Small intestine (tissue), 7 donors: Measurements from ENCODE around the gene SIRPG. TPM values are rescaled to one million over a fixed set of nuclear protein-coding genes. Genes with fewer than 3 reads are reported as not detected.

Source experiments
- DNase-seq, 2 donors: peaks; one replicate each; pipeline versions ENCODE4 v3.0.0 to v3.0.0-alpha.2; 2013
- FAIRE-seq: peaks from 2 replicates; lab custom pipeline; 2012; peaks lifted over from hg19 to GRCh38; lab: Jason Lieb, UNC
- H3K27ac ChIP-seq, 3 donors: one replicate each; pipeline ENCODE4 v1.5.1; 2013; ENCODE audit warnings: low read length in 2 of 3, mild to moderate bottlenecking in 2 of 3, control low read depth in 1 of 3, inconsistent platforms in 1 of 3, low read depth in 1 of 3, moderate library complexity in 1 of 3
- H3K27me3 ChIP-seq, 3 donors: one replicate each; pipeline ENCODE4 v1.6.1; 2013; ENCODE audit warnings: low read length in 3 of 3, inconsistent platforms in 1 of 3; ENCODE audit not compliant: control insufficient read depth in 3 of 3, insufficient read depth in 3 of 3
- H3K36me3 ChIP-seq, 3 donors: one replicate each; pipeline ENCODE4 v1.6.1; 2013; ENCODE audit warnings: low read length in 3 of 3, inconsistent platforms in 1 of 3, low read depth in 1 of 3, mild to moderate bottlenecking in 1 of 3, moderate library complexity in 1 of 3; ENCODE audit not compliant: control insufficient read depth in 3 of 3, insufficient read depth in 2 of 3
- H3K4me1 ChIP-seq, 3 donors: one replicate each; pipeline ENCODE4 v1.6.1; 2013; ENCODE audit warnings: low read length in 2 of 3, inconsistent platforms in 1 of 3, low read depth in 1 of 3, mild to moderate bottlenecking in 1 of 3, moderate library complexity in 1 of 3; ENCODE audit not compliant: control insufficient read depth in 3 of 3, insufficient read depth in 2 of 3
- H3K4me3 ChIP-seq, 3 donors: one replicate each; pipeline ENCODE4 v1.5.1; 2013; ENCODE audit warnings: low read length in 3 of 3, control low read depth in 1 of 3, inconsistent platforms in 1 of 3, low read depth in 1 of 3, mild to moderate bottlenecking in 1 of 3, moderate library complexity in 1 of 3
- H3K9me3 ChIP-seq, 2 donors: one replicate each; pipeline ENCODE4 v1.6.1; 2013; ENCODE audit warnings: low read depth in 1 of 2, low read length in 1 of 2; ENCODE audit not compliant: control insufficient read depth in 2 of 2, insufficient read depth in 1 of 2
- WGBS, 3 donors: extraction: QIAGEN DNeasy Blood & Tissue Kit; methylation state at CpG; one replicate each; pipeline ENCODE4 v1.1.7; 2013; 5-methylcytosine and 5-hydroxymethylcytosine counted together
- polyA plus RNA-seq, 4 donors: library from polyadenylated mRNA; stranded (reverse) in 3 of 4; unstranded in 1 of 4; fragments of 200-250 nt in 3 of 4; fragments of 120-200 nt in 1 of 4; gene quantifications; one replicate each; pipeline versions ENCODE4 v1.2.1 to v1.2.3, GENCODE V29; 2013
- donor health status: healthy with polysubstance abuse.
- donor health status: control.
- donor health status: control.
- donor health status: Bipolar disorder and iron deficiency.
- donor health status: healthy.

Gene SIRPG
- polyA plus RNA-seq, 4 donors = 0.89 to 2.2 (median 0.99) TPM

- Histone ChIP-seq H3K27ac (no peak overlapping the region), H3K9me3 (peaks cover 0 to 3% of the 10 kb centered on the region in 2 donors), H3K4me3 (no peak overlapping the region), H3K27me3 (no peaks in the 10 kb centered on the region), H3K4me1 (no peaks in the 10 kb centered on the region), H3K36me3 (no peaks in the 10 kb centered on the region)
- DNase-seq (no peak), FAIRE-seq (no peak)
- 77 to 85% (median 83%) methylated on average over 3 of the region's 3 CpGs for WGBS, 3 donors
Measured at GRCh38 chr20:1694672-1695071, 37.1 kb upstream of the SIRPG start.

- no peaks in the 10 kb centered on the region for H3K36me3 ChIP-seq
- no peak overlapping the region for H3K27ac ChIP-seq
- no peaks in the 10 kb centered on the region for H3K4me1 ChIP-seq
- WGBS, 3 donors = 35 to 45% (median 43%) methylated on average over 1 of the region's 1 CpG
- H3K4me3 ChIP-seq = no peak overlapping the region
- FAIRE-seq (no peak), DNase-seq (no peak)
- peaks cover 0 to 3% of the 10 kb centered on the region in 2 donors for H3K9me3 ChIP-seq
- H3K27me3 ChIP-seq = no peaks in the 10 kb centered on the region
Measured at GRCh38 chr20:1693427-1693826, 35.8 kb upstream of the SIRPG start.

- peaks cover 0 to 2% (median 0%) of the 10 kb centered on the region in 3 donors for H3K27me3 ChIP-seq
- H3K9me3 ChIP-seq = peaks cover 0 to 3% of the 10 kb centered on the region in 2 donors
- H3K4me3 ChIP-seq = no peak overlapping the region
- no peak overlapping the region for H3K27ac ChIP-seq
- no peak for DNase-seq
- WGBS, 3 donors = 71 to 82% (median 80%) methylated on average over 3 of the region's 3 CpGs
- no peaks in the 10 kb centered on the region for H3K36me3 ChIP-seq
- FAIRE-seq = no peak
- H3K4me1 ChIP-seq = no peaks in the 10 kb centered on the region
Measured at GRCh38 chr20:1689721-1690120, 32.1 kb upstream of the SIRPG start.

GRCh38 chr20:1688886-1689538, 31.4 kb upstream of the SIRPG start:
- no peak overlapping the region for H3K27ac ChIP-seq
- H3K27me3 ChIP-seq = peaks cover 0 to 2% (median 0%) of the 10 kb centered on the region in 3 donors
- H3K9me3 ChIP-seq = peaks cover 0 to 3% of the 10 kb centered on the region in 2 donors
- no peak overlapping the region for H3K4me3 ChIP-seq
- no peak for FAIRE-seq
- 85 to 87% (median 87%) methylated on average over 4 of the region's 4 CpGs for WGBS, 3 donors
- H3K36me3 ChIP-seq = no peaks in the 10 kb centered on the region
- no peaks in the 10 kb centered on the region for H3K4me1 ChIP-seq
- DNase-seq = no peak

GRCh38 chr20:1687053-1687452, 29.5 kb upstream of the SIRPG start:
- no peaks in the 10 kb centered on the region for H3K4me1 ChIP-seq
- H3K4me3 ChIP-seq = no peak overlapping the region
- H3K27me3 ChIP-seq = peaks cover 0 to 2% (median 0%) of the 10 kb centered on the region in 3 donors
- peaks cover 0 to 3% of the 10 kb centered on the region in 2 donors for H3K9me3 ChIP-seq
- no peak overlapping the region for H3K27ac ChIP-seq
- DNase-seq (no peak), FAIRE-seq (no peak)
- no peaks in the 10 kb centered on the region for H3K36me3 ChIP-seq

- Histone ChIP-seq H3K27me3 (peaks cover 0 to 2% (median 0%) of the 10 kb centered on the region in 3 donors), H3K4me3 (no peak overlapping the region), H3K9me3 (peaks cover 0 to under 1% of the 10 kb centered on the region in 2 donors), H3K36me3 (no peaks in the 10 kb centered on the region), H3K27ac (no peak overlapping the region), H3K4me1 (no peaks in the 10 kb centered on the region)
- 66 to 68% (median 67%) methylated on average over 3 of the region's 3 CpGs for WGBS, 3 donors
- no peak for FAIRE-seq
- no peak for DNase-seq
Measured at GRCh38 chr20:1686151-1686748, 28.7 kb upstream of the SIRPG start.

GRCh38 chr20:1685304-1686052, 27.9 kb upstream of the SIRPG start:
- Histone ChIP-seq H3K27ac (no peak overlapping the region), H3K4me3 (no peak overlapping the region), H3K27me3 (peaks cover 0 to 2% (median 0%) of the 10 kb centered on the region in 3 donors), H3K4me1 (no peaks in the 10 kb centered on the region), H3K36me3 (no peaks in the 10 kb centered on the region), H3K9me3 (no peaks in the 10 kb centered on the region)
- DNase-seq = no peak
- no peak for FAIRE-seq
- 78 to 89% (median 82%) methylated on average over 5 of the region's 5 CpGs for WGBS, 3 donors

- whole genome bisulfite sequencing, 3 donors = 79 to 88% (median 88%) methylated on average over 1 of the region's 1 CpG
- DNase-seq (no peak), FAIRE-seq (no peak)
Measured at GRCh38 chr20:1684872-1685271, 27.3 kb upstream of the SIRPG start.

More at GRCh38 chr20:1684872-1685271, 27.3 kb upstream of the SIRPG start:
- H3K36me3 ChIP-seq = no peaks in the 10 kb centered on the region
- no peaks in the 10 kb centered on the region for H3K9me3 ChIP-seq
- H3K27ac ChIP-seq = no peak overlapping the region
- H3K4me1 ChIP-seq = no peaks in the 10 kb centered on the region
- H3K27me3 ChIP-seq = peaks cover 0 to 2% (median 2%) of the 10 kb centered on the region in 3 donors
- peak overlapping the region in 1 of 3 donors; percentile 4 for H3K4me3 ChIP-seq
